ENCODE measurements around the gene EIF3CL.
"Not testable (repeated sequence)": the region's sequence is repeated elsewhere in the genome, so short reads cannot be mapped to it uniquely, and the experiment has no call there.

GRCh38 chr16:28414530-28414929 is 10.9 kb upstream of the EIF3CL start:
- not testable (repeated sequence) for TF ChIP-seq CTCF, POLR2A (IDR thresholded peaks at IDR 0.05)
